Panc1 (cell line): ENCODE measurements around the gene TMEM259. TPM values are rescaled to one million over a fixed set of nuclear protein-coding genes. Genes with fewer than 3 reads are reported as not detected.

ENCODE experiments used
- ATAC-seq: fragments of 200-7000 bp; cut with Tn5 transposase; 2 replicates; pipeline ENCODE4 v1.9.1; 2020; ENCODE audit warnings: mild to moderate bottlenecking, moderate library complexity
- BruUV-seq: library from RNA; stranded (reverse); fragments of 400-500 nt; replicated peaks from 2 replicates; lab custom pipeline; 2021; lab: Mats Ljungman, UMichigan
- CTCF ChIA-PET: fragments of 300-600 bp; sonication (Branson Sonifier 250); formaldehyde crosslinking; loops from one replicate; lab custom pipeline; 2022; ENCODE audit warnings: antibody characterized with exemption; lab: Charles Lee
- POLR2A ChIA-PET: fragments of 300-600 bp; sonication (Branson Sonifier 250); formaldehyde crosslinking; loops from one replicate; lab custom pipeline; 2022; ENCODE audit warnings: antibody characterized with exemption; lab: Charles Lee
- DNase-seq: peaks from one replicate; pipeline ENCODE4 v3.0.0-alpha.2; 2010; ENCODE audit warnings: low read depth, low spot score
- H3K27ac ChIP-seq: 2 replicates; pipeline ENCODE4 v1.5.1; 2011; ENCODE audit warnings: mild to moderate bottlenecking, low read length, inconsistent platforms
- H3K27me3 ChIP-seq: fragments of 200-500 bp; sonication (Bioruptor generic); 2 replicates; pipeline ENCODE4 v1.6.0; 2014; ENCODE audit warnings: low read length, inconsistent platforms; ENCODE audit not compliant: control insufficient read depth, insufficient read depth
- H3K36me3 ChIP-seq: fragments of 200-500 bp; sonication (Bioruptor generic); 2 replicates; pipeline ENCODE4 v1.5.1; 2014; ENCODE audit warnings: inconsistent platforms, mild to moderate bottlenecking, low read length, moderate library complexity; ENCODE audit not compliant: control insufficient read depth, insufficient read depth
- H3K4me1 ChIP-seq: 2 replicates; pipeline ENCODE4 v1.5.1; 2011; ENCODE audit warnings: inconsistent platforms, mild to moderate bottlenecking, low read length, moderate library complexity; ENCODE audit not compliant: control insufficient read depth, insufficient read depth
- H3K4me3 ChIP-seq, 2 experiments: 2 replicates each; pipeline ENCODE4 v1.5.1; 2011 to 2012; ENCODE audit warnings: low read depth in 2 of 2, low read length in 2 of 2, mild to moderate bottlenecking in 2 of 2, inconsistent platforms in 1 of 2, moderate library complexity in 1 of 2
- H3K9me3 ChIP-seq: fragments of 200-500 bp; sonication (Bioruptor generic); 2 replicates; pipeline ENCODE4 v1.5.1; 2014; ENCODE audit warnings: low read depth, mild to moderate bottlenecking, inconsistent platforms, low read length, moderate library complexity; ENCODE audit not compliant: control insufficient read depth, insufficient read depth
- CTCF ChIP-seq: fragments of 450-650 bp; IDR thresholded peaks from 2 replicates; pipeline ENCODE4 v1.5.1; 2017; ENCODE audit warnings: mild to moderate bottlenecking
- POLR2AphosphoS5 ChIP-seq: IDR thresholded peaks from 2 replicates; pipeline ENCODE4 v1.6.1; 2012; ENCODE audit warnings: mild to moderate bottlenecking, low read depth, low read length, moderate library complexity
- REST ChIP-seq, 2 experiments: IDR thresholded peaks; 2 replicates each; pipeline ENCODE4 v1.6.1; 2011 to 2012; ENCODE audit warnings: low read depth in 2 of 2, control low read depth in 1 of 2, low read length in 1 of 2, mild to moderate bottlenecking in 1 of 2, moderate library complexity in 1 of 2; ENCODE audit not compliant: insufficient read depth in 1 of 2
- SIN3A ChIP-seq: IDR thresholded peaks from 2 replicates; pipeline ENCODE4 v1.6.1; 2012; ENCODE audit warnings: low read depth, mild to moderate bottlenecking, low read length, moderate library complexity, borderline replicate concordance; ENCODE audit not compliant: insufficient read depth
- TCF7L2 ChIP-seq: IDR thresholded peaks from 2 replicates; pipeline ENCODE4 v1.6.1; 2011; ENCODE audit warnings: mild to moderate bottlenecking, low read depth, low read length, inconsistent platforms
- in situ Hi-C: cut with HindIII; loops from 2 replicates; pipeline ENCODE4 v1.10.0; 2016; ENCODE audit warnings: low sequenced_read_pairs, low pct_unique_long_range_greater_than_20kb
- intact Hi-C: fragments of 100-400 bp; cut with micrococcal nuclease; formaldehyde crosslinking; loops from one replicate; pipeline ENCODE4 v1.10.0; 2022; ENCODE audit not compliant: unreplicated experiment
- total RNA-seq: library from RNA; stranded (reverse); gene quantifications from one replicate; pipeline ENCODE4 v1.2.1, GENCODE V29; 2021; ENCODE audit not compliant: unreplicated experiment

Gene TMEM259
- total RNA-seq, 1 experiment from 2014 or later, result 193 TPM

GRCh38 chr19:1054102-1055027 is 33.4 kb upstream of the TMEM259 start:
- no peak for TF ChIP-seq SIN3A
- no peak for TF ChIP-seq CTCF
- TF ChIP-seq REST (IDR thresholded peaks at IDR 0.05; ENCODE audit: insufficient read depth in 1 of 2, low read depth in 2 of 2, low read length in 1 of 2), result no peak
- TF ChIP-seq TCF7L2, result no peak
- no peak for TF ChIP-seq POLR2AphosphoS5
- ChIA-PET POLR2A (interaction anchor here (0.5 kb wide), 1 partner anchor 11 kb away, joined by 6 read pairs; no protein-coding TSS in a partner anchor), CTCF (interaction anchor here (0.7 kb wide), 1 partner anchor 190 kb away, joined by 4 read pairs; no protein-coding TSS in a partner anchor)
- in situ Hi-C loops (no loop called here), intact Hi-C loops (no loop called here)
- H3K9me3 ChIP-seq, result no peaks in the 10 kb centered on the region
- H3K4me1 ChIP-seq, result no peaks in the 10 kb centered on the region
- H3K27ac ChIP-seq, result no peak overlapping the region
- no peaks in the 10 kb centered on the region for H3K36me3 ChIP-seq
- ATAC-seq (no peak), DNase-seq (no peak)
- H3K4me3 ChIP-seq, result no peak overlapping the region
- no TSS peak for BruUV-seq
- no peaks in the 10 kb centered on the region for H3K27me3 ChIP-seq

GRCh38 chr19:1053176-1054101 is 32.5 kb upstream of the TMEM259 start:
- CTCF ChIA-PET, result interaction anchor here (0.6 kb wide), 1 partner anchor 22 kb away, joined by 8 read pairs; no protein-coding TSS in a partner anchor
- in situ Hi-C loops (no loop called here), intact Hi-C loops (no loop called here)
- no peaks in the 10 kb centered on the region for H3K36me3 ChIP-seq
- no peak overlapping the region for H3K4me3 ChIP-seq
- POLR2A ChIA-PET, result interaction anchor here (0.5 kb wide), 1 partner anchor 10 kb away, joined by 6 read pairs; no protein-coding TSS in a partner anchor
- H3K9me3 ChIP-seq, result no peaks in the 10 kb centered on the region
- H3K27me3 ChIP-seq, result no peaks in the 10 kb centered on the region
- TF ChIP-seq CTCF (no peak), POLR2AphosphoS5 (no peak), TCF7L2 (no peak), SIN3A (no peak), REST (IDR thresholded peaks at IDR 0.05; ENCODE audit: insufficient read depth in 1 of 2, low read depth in 2 of 2, low read length in 1 of 2) (no peak)
- H3K27ac ChIP-seq, result no peak overlapping the region
- BruUV-seq, result no TSS peak
- ATAC-seq (peak; percentile 29; the same call in 1 of the 2 replicates), DNase-seq (no peak)
- no peaks in the 10 kb centered on the region for H3K4me1 ChIP-seq
